HG02938 (cell line): ENCODE measurements around the gene PRH1.

ENCODE experiments used
- ATAC-seq: cut with Tn5 transposase; IDR thresholded peaks from one replicate; pipeline ENCODE4 v1.9.1; 2021; ENCODE audit warnings: mild to moderate bottlenecking, moderate library complexity; ENCODE audit not compliant: unreplicated experiment

The PRH1 gene

DNA sequence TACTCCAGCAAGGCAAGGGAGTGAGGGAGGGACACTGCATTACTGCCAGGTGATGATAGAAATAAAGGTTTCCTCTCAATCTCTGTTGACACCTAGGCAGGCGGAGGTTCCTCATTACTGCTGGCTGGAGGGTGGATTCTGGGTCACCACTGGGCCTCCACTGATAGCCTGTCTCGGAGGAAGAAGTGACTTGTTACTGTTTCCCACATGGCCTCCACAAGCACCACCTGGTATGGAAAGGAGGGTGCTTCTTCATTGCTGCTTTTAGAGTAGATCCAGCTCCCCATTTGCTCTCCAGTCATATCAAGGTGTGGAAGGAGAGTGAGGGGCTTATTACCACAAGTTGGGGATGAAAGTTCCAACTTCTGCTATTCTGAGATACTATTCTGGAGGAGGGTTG lies 41.2 kb downstream of the PRH1 start:
- ATAC-seq: no peak

DNA sequence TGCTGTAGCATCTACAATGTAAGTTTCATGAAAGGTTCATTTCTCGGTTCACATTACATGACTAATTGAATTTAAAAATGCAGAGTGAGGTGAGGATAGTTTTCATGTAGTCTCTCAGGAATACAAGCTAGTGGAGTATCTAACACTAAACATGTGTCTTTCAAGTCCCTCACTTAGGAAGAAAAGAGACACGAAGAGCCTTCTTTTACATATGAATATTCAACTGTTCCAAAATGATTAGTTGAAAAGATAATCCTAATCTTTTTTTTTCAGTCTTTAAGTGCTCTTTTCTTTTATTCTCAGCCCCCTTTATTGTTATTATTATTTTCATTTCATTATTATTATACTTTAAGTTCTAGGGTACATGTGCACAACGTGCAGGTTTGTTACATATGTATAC lies 45.6 kb downstream of the PRH1 start:
- no peak for ATAC-seq
